NCI-H146 (cell line): ENCODE measurements around the gene MMP15.
"Not testable (repeated sequence)": the region's sequence is repeated elsewhere in the genome, so short reads cannot be mapped to it uniquely, and the experiment has no call there.

Source experiments
- DNase-seq: peaks from one replicate; lab custom pipeline; 2025; lab: John Stamatoyannopoulos, UW

Gene MMP15

GRCh38 chr16:57996406-57997175 lies 29.0 kb upstream of the MMP15 start:
- DNase-seq, result no peak

DNA sequence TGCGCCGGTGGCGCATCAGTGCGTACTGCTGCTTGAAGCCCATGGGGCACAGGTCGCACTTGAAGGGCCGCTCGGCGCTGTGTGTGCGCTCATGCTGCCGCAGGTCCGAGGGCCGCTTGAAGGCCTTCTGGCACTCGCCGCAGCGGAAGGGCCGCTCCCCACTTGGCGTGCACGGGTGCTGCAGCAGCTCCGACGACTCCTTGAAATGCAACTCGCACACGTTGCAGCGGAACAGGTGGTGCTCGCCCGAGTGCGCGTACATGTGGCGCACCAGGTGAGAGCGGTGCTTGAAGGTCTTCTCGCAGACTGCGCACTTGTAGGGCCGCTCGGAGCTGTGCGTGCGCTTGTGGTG lies 28.4 kb upstream of the MMP15 start:
- no peak for DNase-seq

GRCh38 chr16:57997528-57998265 lies 27.9 kb upstream of the MMP15 start:
- no peak for DNase-seq

- no peak for DNase-seq
Measured at GRCh38 chr16:57998486-57998885, 27.1 kb upstream of the MMP15 start.

- no peak for DNase-seq
Measured at GRCh38 chr16:57998992-57999365, 26.6 kb upstream of the MMP15 start.

- no peak for DNase-seq
Measured at GRCh38 chr16:57999366-57999970, 26.1 kb upstream of the MMP15 start.

DNA sequence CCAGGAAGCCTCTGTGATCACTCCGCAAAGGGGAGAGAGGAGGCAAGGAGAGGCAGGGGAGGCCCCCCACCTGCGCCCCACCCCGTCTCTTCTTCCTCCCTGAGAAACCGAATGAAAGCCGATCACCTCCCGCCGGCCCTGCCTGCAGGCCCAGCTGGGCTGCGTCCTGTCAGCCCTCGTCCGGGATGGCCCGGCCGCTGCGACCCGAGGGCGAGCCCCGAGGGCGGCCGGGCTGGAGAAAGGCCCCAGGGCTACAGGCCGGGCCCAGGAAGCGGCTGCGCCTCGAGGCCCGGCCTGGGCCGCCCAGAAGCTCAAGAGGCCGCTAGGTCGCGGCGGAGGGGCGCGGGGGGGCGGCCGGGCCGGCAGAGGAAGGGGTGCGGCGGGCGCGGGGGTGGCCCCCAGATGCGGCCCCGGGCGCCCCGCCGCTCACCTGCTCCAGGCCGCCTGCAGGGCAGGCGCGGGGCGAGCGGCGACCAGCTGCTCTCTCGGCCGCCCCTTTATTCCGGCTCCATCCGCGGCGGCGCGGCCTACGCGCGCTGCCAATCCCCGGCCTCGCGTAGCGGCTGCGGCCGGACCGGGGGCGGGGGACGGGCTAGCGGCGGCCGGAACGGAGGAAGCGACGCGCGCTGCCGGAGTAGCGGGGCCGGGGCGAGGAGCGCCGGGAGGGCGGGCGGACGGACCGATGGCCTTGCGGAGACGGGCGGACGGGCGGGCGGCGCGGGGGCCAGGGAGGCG lies 25.4 kb upstream of the MMP15 start, which contains the start of gene ZNF319:
Gene ZNF319, minus strand, starts transcription at position 702 of the 735 bp plus-strand sequence. CDS start 2,407 bp downstream, outside the sequence.
- no peak for DNase-seq

DNA sequence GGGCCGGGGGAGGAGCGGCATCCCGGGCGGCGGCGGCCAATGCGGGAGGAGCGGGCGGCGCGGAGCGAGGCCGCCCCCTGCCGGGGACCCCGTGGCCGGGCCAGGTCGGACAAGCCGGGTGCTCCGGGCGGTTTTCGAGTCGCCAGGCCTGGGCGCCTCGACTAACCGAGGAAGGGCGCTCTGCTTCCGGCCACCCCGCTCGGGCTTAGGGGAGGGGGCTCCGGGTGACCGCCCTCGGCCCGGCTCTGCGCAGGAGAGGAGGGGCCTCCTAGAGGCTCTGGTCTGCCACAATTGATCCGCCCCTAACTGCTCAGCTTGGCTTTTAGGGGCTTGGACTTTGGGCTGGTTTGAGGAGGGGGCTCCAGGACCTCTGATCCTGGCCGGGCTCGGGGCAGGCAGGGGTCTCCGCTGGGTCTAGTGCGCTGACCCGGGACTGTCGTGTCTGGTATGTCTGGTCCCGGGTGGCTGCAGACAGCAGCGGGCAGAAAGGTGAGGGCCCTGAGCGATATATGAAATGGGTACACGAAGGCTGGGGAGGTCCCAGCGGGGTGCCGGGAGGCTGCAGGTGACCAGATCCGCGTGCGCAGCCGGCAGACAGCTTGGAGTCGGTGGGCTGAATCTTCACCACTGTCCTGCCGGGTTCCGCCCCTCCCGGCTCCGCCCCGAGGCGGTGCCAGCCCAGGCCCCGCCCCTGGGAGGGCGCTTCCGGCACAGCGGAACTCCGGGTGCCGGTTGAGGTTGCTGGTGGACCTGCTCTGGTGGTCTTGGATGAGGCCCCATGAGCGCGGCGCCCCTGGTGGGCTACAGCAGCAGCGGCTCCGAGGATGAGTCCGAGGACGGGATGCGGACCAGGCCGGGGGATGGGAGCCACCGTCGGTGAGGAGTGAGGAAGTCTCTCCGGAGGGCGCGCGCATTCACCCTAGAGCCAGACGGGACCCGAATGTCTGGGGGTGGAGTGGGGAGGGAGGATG lies 24.6 kb upstream of the MMP15 start, which contains the start of gene USB1:
Gene USB1, plus strand, starts transcription at position 702 of the 971 bp plus-strand sequence. Its CDS starts 77 bp downstream, at position 779.
- DNase-seq, result peak; percentile 86

DNA sequence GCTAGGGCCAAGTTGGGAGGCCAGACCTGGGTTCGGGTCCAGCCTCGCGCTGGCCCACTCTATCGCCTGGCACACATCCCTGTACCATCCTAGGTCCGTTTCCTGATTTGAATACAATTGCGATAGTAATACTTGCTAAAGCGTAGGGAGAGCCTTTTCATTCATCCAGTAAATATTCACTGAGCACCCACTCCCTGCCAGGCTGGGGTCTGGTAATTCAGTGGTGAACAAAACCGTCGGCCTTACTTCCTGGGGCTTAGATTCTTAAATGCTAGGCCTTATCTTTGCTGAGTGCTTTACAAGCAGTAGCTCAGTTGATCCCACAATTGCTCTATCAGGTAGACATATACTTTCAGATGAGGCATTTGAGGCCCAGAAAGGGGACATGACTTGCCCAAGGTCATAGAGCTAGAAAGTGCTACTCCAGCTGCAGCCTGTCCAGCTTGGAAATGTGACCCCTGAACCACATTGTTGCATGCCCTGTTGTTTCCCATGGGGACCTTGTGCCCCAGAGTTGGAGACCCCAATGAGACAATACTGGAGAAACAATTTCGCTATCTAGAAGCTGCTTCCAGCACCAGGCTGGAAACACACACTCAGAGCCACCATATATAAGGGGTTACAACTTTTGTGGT lies 23.7 kb upstream of the MMP15 start:
- DNase-seq, result no peak

DNA sequence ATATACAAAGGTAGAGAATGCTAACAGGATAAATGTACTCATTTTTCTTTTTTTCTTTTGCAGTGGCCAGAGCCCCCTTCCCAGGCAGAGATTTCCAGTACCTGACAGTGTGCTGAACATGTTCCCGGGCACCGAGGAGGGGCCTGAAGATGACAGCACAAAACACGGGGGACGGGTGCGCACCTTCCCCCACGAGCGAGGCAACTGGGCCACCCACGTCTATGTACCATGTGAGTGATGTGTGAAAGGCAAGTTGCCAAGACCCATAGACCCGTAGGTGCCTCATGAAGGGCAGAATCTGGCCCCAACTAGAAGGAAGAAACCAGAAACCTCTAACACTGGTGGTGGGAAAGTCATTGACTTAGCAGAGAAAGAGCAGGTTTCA lies 23.1 kb upstream of the MMP15 start:
- DNase-seq, result no peak

GRCh38 chr16:58002936-58003335 lies 22.6 kb upstream of the MMP15 start:
- DNase-seq, result no peak

- not testable (repeated sequence) for DNase-seq
Measured at GRCh38 chr16:58004736-58005135, 20.8 kb upstream of the MMP15 start.

DNA sequence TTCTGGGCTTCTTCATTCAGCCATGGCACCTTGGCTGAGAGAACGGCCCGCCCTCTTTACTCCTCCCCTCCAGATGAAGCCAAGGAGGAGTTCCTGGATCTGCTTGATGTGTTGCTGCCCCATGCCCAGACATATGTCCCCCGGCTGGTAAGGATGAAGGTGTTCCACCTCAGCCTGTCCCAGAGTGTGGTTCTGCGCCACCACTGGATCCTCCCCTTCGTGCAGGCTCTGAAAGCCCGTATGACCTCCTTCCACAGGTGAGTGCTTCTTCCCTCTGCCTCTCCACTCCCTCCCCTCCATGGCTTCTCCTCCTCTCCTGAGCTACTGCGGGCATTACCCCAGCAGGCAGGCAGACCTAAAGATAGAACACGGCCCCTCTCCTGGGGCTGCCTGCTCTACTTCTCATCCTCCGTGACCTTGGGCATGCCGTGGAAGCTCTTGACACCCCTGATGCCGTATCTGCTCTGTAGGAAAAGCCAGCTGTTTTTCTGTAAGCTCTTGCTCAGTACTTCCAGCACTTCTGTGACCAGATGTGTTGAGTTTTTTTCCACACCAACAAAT lies 15.6 kb upstream of the MMP15 start:
- no peak for DNase-seq

DNA sequence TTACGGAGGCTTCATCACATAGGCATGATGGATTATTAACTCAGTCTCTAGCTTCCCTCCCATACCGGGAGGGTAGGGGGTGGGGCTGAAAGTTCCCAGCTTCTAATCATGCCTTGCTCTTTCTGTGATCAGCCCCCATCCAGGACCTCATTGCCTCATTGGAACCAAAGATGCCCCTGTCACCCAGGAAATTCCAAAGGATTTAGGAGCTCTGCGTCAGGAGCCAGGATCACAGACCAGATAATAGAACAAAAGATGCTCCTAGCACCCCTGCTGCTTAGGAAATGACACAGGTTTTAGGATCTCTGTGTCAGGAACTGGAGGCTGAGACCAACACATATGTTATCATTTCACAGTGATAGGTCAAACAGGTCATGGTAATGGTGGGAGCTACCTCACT lies 14.7 kb upstream of the MMP15 start:
- DNase-seq, result no peak

- no peak for DNase-seq
Measured at GRCh38 chr16:58011652-58012051, 13.9 kb upstream of the MMP15 start.

DNA sequence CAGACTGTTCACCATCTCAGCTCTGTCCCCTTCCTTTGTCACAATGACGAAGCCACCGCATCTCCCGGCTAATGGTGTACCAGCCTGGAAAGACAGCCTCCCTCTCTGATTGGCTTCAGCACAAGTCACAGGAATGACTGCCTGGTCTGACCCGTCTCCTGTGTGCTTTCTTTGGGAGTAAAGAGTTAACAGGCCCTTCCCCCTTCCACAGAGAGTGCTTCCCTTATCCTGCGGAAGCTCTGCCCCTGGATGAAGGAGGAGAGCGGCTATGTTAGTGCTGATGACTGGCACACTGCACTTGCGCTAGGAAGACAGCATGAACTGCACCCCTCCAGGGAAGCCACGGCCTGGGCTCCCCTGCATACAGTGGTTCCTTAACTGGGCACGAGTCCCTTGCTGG lies 13.1 kb upstream of the MMP15 start:
- no peak for DNase-seq

- no peak for DNase-seq
Measured at GRCh38 chr16:58013201-58013956, 12.2 kb upstream of the MMP15 start.

- DNase-seq, result no peak
Measured at GRCh38 chr16:58016840-58017446, 8.6 kb upstream of the MMP15 start.

- DNase-seq, result no peak
Measured at GRCh38 chr16:58018803-58019202, 6.8 kb upstream of the MMP15 start.
